Measurements from ENCODE around the gene CCR4. TPM values are rescaled to one million over a fixed set of nuclear protein-coding genes. Genes with fewer than 3 reads are reported as not detected.

Gene CCR4
- total and polyA plus RNA-seq, 10 of the 15 experiments (the other 5 are each of a cell fraction or from before 2014, with no cell fraction given) = 0.41 to 12.4 (median 5.3) TPM

- Histone ChIP-seq H3K9me3 (replicated peaks; ENCODE audit: control insufficient read depth, insufficient read depth, low read length) (no peaks in the 10 kb centered on the region), H3K27ac (ENCODE audit: control insufficient read depth, insufficient read depth) (no peak overlapping the region), H3K4me3 (no peak overlapping the region), H3K79me2 (ENCODE audit: control insufficient read depth, insufficient read depth, low read length) (no peaks in the 10 kb centered on the region), H3K4me2 (ENCODE audit: control insufficient read depth, insufficient read depth) (no peak overlapping the region), H3K36me3 (ENCODE audit: control insufficient read depth in 2 of 2, insufficient read depth in 2 of 2, low read length in 1 of 2) (no peaks in the 10 kb centered on the region), H3K4me1 (ENCODE audit: control insufficient read depth, insufficient read depth, low read length) (no peaks in the 10 kb centered on the region), H3K27me3 (replicated peaks in 1 of 2; ENCODE audit: control insufficient read depth in 2 of 2, insufficient read depth in 2 of 2, low read length in 1 of 2) (no peaks in the 10 kb centered on the region), H3K9ac (ENCODE audit: control insufficient read depth, insufficient read depth, low read length) (no peak overlapping the region), H2AFZ (ENCODE audit: control insufficient read depth, low read depth, low read length) (no peak overlapping the region), H4K20me1 (ENCODE audit: control insufficient read depth, insufficient read depth) (no peaks in the 10 kb centered on the region)
- in situ Hi-C loops (cut with MboI) (no loop called here), intact Hi-C loops (cut with micrococcal nuclease; ENCODE audit: unreplicated experiment) (no loop called here)
- ChIA-PET RAD21 (ENCODE audit: unreplicated experiment) (no interaction called here), CTCF (interaction anchor here (1.2 kb wide), 1 partner anchor 72 kb away, joined by 3 read pairs; no protein-coding TSS in a partner anchor), POLR2A (no interaction called here), SMC1A (ENCODE audit: uncharacterized antibody, unreplicated experiment) (interaction anchor here (2.0 kb wide), 1 partner anchor 10 kb away, joined by 4 read pairs; no protein-coding TSS in a partner anchor)
- 73% methylated on average over 10 of the region's 10 CpGs for WGBS (ENCODE audit: insufficient coverage, insufficient replicate concordance, low lambda C conversion rate, missing lambda C conversion rate)
- TF ChIP-seq POLR2AphosphoS5 (IDR thresholded peaks at IDR 0.05; ENCODE audit: low read length) (no peak), EED (IDR thresholded peaks at IDR 0.05; ENCODE audit: low read depth) (peak; percentile 25), SUZ12 (IDR thresholded peaks at IDR 0.05; ENCODE audit: unreplicated experiment) (no peak), ATF7 (IDR thresholded peaks at IDR 0.05; ENCODE audit: low read depth) (no peak), KAT2A (conservative IDR thresholded peaks at IDR 0.05; ENCODE audit: control insufficient read depth, low read depth, low read length) (no peak), E2F8 (IDR thresholded peaks at IDR 0.05; ENCODE audit: low read depth, partially characterized antibody) (no peak), ETV6 (conservative IDR thresholded peaks at IDR 0.05 in 1 of 2, IDR thresholded peaks at IDR 0.05 in 1 of 2; ENCODE audit: borderline replicate concordance in 1 of 2, low read depth in 1 of 2) (peak in 1 of 2 experiments; percentile 50; a peak in 1 of 4 replicates), FOXM1 (IDR thresholded peaks at IDR 0.05; ENCODE audit: low read depth, low read length) (peak; percentile 68; the same call in 1 of the 2 replicates), RUNX3 (IDR thresholded peaks at IDR 0.05; ENCODE audit: low read length) (peak; percentile 74), RB1 (IDR thresholded peaks at IDR 0.05; ENCODE audit: borderline replicate concordance) (no peak), WRNIP1 (IDR thresholded peaks at IDR 0.05; ENCODE audit: borderline replicate concordance, low read depth, low read length) (no peak), POLR2A (IDR thresholded peaks at IDR 0.05; ENCODE audit: low read depth, low read length) (no peak), JUNB (IDR thresholded peaks at IDR 0.05) (peak; percentile 75), NFIC (IDR thresholded peaks at IDR 0.05; ENCODE audit: low read depth, low read length) (peak; percentile 78; the same call in 1 of the 2 replicates)
- TF ChIP-seq, protein P1, sequence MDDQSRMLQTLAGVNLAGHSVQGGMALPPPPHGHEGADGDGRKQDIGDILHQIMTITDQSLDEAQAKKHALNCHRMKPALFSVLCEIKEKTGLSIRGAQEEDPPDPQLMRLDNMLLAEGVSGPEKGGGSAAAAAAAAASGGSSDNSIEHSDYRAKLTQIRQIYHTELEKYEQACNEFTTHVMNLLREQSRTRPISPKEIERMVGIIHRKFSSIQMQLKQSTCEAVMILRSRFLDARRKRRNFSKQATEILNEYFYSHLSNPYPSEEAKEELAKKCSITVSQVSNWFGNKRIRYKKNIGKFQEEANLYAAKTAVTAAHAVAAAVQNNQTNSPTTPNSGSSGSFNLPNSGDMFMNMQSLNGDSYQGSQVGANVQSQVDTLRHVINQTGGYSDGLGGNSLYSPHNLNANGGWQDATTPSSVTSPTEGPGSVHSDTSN (IDR thresholded peaks at IDR 0.05; ENCODE audit: insufficient replicate concordance, low read depth, low read length) = no peak
- TF ChIP-seq, protein P2, sequence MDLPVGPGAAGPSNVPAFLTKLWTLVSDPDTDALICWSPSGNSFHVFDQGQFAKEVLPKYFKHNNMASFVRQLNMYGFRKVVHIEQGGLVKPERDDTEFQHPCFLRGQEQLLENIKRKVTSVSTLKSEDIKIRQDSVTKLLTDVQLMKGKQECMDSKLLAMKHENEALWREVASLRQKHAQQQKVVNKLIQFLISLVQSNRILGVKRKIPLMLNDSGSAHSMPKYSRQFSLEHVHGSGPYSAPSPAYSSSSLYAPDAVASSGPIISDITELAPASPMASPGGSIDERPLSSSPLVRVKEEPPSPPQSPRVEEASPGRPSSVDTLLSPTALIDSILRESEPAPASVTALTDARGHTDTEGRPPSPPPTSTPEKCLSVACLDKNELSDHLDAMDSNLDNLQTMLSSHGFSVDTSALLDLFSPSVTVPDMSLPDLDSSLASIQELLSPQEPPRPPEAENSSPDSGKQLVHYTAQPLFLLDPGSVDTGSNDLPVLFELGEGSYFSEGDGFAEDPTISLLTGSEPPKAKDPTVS (IDR thresholded peaks at IDR 0.05; ENCODE audit: low read depth, low read length) = no peak
- DNase-seq (ENCODE audit: low read depth, low spot score) (no peak), FAIRE-seq (no peak), ATAC-seq (no peak; the same call in 1 of the 3 replicates)
- BruUV-seq (replicated peaks) = no TSS peak
Observed at GRCh38 chr3:32998631-32999451, 47.4 kb downstream of the CCR4 start.

All from GM12878 (cell line).